Measurements from ENCODE around the gene STC2.
A peak's percentile ranks its signal among the peaks of the same experiment; 100 is the strongest.

STC2 gene

DNA sequence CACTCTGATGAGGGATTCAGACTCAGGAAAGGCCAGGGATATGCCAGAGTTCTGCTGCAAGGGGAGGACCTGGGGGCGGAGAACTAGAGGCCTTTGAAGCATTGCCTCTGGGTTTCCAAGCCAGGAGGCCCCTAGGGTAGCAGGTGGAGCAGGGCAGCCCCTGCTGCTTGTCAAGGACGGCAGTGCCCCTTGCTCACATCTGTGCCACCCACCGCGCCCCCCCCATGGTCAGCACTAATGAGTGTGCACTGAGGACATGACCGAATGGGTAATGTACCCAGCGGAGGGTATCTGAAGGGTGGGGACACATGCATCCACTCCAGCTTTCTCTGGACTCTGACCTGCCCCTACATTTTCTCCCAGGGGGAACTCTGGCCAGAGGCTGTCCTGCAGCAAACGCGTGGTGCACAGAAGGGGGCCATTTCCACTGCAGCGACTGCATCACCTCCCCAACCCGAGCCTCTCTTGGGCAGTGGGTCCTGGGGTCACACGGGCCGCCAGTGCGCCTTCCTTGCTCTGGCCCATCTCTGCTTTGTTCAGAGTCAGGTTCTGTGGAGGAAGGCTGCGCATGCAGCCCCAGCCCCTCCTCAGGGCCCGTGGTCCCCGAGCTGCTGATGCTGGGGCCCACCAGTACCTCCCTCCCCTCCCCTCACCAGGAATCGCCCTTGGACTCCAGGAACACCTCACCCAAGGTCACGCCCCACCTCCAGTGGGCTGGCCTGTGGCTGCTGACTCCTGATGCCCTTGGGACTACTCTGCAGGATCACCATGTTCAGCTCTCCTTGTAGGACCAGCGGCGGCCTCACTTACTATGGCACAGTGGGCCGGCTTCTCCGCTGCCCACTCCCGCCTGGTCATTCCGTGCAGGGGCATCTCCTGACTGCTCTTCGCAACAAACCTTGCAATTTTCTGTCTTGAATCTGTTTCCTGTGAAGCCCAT lies 31.2 kb downstream of the STC2 start:
- in situ Hi-C loops (cut with MboI; ENCODE audit: low pct_unique_long_range_greater_than_20kb, low sequenced_read_pairs, unreplicated experiment): loop anchor here (25.0 kb wide), 1 partner anchor 265 kb away; no protein-coding TSS in a partner anchor
- TF ChIP-seq, protein P1, sequence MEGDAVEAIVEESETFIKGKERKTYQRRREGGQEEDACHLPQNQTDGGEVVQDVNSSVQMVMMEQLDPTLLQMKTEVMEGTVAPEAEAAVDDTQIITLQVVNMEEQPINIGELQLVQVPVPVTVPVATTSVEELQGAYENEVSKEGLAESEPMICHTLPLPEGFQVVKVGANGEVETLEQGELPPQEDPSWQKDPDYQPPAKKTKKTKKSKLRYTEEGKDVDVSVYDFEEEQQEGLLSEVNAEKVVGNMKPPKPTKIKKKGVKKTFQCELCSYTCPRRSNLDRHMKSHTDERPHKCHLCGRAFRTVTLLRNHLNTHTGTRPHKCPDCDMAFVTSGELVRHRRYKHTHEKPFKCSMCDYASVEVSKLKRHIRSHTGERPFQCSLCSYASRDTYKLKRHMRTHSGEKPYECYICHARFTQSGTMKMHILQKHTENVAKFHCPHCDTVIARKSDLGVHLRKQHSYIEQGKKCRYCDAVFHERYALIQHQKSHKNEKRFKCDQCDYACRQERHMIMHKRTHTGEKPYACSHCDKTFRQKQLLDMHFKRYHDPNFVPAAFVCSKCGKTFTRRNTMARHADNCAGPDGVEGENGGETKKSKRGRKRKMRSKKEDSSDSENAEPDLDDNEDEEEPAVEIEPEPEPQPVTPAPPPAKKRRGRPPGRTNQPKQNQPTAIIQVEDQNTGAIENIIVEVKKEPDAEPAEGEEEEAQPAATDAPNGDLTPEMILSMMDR (IDR thresholded peaks at IDR 0.05; ENCODE audit: extremely low read depth, insufficient read depth, missing control alignments): no peak
- DNase-seq (ENCODE audit: low spot score): no peak

DNA sequence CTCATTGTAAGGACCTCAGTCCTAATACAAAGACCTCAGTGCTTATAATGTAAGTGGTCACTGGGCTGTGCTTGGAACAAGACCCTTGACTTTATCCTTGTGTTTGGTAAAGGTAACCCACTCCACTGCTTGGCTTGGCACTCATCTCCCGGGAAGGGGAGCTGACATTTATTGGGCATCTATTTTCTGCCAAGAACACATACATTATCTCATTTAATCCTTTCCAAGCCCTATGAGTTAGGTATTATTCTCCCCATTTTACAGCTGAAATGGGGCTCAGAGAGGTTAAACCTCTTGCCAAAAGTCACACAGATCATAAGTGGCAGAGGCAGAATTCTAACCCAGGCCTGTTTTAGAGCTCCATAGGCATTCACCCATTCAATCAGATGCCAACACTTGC lies 32.4 kb downstream of the STC2 start:
- TF ChIP-seq, protein P1 (IDR thresholded peaks at IDR 0.05; ENCODE audit: extremely low read depth, insufficient read depth, missing control alignments): no peak
- in situ Hi-C loops (cut with MboI; ENCODE audit: low pct_unique_long_range_greater_than_20kb, low sequenced_read_pairs, unreplicated experiment): loop anchor here (25.0 kb wide), 1 partner anchor 267 kb away; no protein-coding TSS in a partner anchor
- DNase-seq (ENCODE audit: low spot score): no peak

DNA sequence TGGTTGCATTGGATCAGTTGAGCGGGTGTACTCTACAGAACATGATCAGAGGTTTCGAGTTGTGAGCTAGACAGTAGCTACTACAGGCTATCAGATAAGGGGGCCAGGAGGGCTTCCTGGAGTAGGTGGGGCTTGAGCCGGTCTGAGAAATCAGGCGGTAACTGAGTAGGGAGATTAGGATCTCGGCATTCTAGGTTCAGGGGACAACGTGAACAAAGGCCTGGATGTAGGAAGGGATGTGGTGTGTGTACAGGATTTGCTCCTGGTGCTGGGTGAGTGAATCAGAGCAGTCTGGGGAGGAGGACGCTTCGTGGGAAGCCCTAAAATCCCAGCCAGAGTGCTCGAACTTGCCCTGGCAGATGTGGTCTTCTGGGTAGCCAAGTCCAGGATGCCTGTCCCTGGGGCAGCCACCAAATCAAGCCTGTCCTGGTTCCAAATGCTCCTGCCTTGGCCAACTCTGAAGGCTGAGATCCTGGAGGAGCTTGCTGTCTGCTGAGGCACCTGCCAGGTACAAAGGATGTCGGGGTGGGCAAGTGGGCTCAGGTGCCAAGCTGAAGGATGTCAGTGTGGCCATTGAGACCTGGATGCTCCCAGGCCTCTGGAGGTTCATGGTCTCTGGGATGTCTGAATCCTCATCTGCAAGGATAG lies 33.4 kb downstream of the STC2 start:
- DNase-seq (ENCODE audit: low spot score): no peak
- in situ Hi-C loops (cut with MboI; ENCODE audit: low pct_unique_long_range_greater_than_20kb, low sequenced_read_pairs, unreplicated experiment): loop anchor here (5.0 to 25.0 kb wide), 2 partner anchors 38 to 268 kb away; no protein-coding TSS in a partner anchor
- TF ChIP-seq, protein P1 (IDR thresholded peaks at IDR 0.05; ENCODE audit: extremely low read depth, insufficient read depth, missing control alignments): no peak

DNA sequence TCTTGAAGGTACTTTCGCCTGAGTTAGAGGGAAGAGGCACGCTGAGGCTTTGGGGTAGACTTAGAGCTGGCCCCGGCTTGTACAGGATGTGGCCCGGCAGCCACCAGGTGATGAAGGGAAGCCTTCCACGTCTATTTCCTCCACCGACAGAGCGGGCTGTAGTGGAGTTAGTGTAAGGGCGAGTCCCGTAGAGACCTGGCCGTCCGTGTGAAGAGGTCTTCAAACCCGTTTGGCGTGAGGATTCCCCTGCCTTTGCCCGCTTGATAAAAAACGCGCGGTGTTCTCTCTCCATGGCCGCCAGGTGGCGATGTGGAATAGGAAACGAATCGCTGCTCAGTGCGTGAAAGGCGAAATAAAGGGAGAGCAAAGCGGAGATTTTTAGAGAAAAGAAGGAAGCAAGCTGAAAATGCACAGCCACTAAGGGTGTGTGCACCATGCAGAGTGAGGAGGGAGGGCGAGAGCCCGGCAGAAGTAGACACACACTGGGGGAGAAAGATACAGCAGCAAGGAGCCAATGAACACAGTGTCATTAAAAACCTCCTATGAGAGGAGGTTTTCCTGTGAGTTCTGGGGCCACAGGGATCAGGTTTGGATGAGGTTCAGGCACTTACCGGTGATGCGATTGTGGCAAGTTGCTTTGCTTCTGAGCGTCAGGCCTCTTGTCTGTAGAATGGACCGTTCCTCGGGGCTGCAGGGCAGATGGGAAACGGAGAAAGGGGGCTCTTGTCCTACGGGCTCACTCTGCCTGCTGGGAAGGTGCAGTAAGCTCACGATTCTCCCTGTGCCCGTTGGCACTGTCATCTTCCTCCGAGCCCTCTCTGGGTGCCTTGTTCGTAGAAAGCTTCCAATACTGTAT lies 34.2 kb downstream of the STC2 start:
- TF ChIP-seq, protein P1 (IDR thresholded peaks at IDR 0.05; ENCODE audit: extremely low read depth, insufficient read depth, missing control alignments): peak; percentile 85
- peak; percentile 78 for DNase-seq (ENCODE audit: low spot score)
- in situ Hi-C loops (cut with MboI; ENCODE audit: low pct_unique_long_range_greater_than_20kb, low sequenced_read_pairs, unreplicated experiment): loop anchor here (5.0 to 25.0 kb wide), 2 partner anchors 38 to 268 kb away; no protein-coding TSS in a partner anchor

DNA sequence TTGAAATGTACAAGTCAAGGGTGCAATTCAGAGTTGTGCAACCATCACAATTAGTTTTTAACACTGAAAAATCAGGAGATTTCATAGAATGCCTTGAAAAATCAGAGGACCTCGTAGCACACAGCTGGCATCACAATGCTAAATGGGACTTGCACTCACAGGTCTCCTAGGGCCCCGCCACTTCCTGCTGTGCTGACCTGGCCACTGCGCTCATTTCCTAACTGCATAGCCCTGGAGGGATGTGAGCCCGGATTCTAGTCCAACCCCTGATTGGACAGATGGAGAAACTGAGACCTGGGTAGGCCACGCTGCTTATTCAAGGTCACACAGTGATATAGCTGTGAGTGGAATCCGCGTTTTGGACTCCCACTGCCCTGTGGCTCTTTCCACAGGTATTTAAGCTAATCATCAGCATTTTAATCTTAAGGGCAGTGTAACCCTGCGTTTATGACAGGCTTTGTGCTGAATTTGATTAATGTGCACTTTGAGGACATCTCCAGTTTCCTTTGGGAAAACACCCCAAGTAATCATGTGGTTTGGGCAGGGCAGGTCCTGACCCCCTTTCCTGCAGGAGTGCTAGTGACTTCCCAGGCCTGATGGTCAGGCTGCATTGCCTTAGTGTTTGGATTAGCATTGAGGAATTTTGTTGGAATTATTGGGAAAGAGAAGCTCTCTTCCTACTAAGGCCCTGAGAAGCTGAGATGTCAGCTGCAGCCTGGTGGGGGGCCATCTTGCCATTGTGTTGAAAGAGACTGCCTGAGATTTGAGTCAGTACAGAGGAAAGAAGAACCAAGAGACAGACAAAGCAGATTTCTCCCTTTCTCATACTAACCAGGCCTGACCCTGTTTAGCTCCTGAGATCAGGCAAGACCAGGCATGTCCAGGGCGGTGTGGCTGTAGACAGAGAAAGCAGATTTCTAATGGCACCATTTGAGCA lies 36.2 kb downstream of the STC2 start:
- in situ Hi-C loops (cut with MboI; ENCODE audit: low pct_unique_long_range_greater_than_20kb, low sequenced_read_pairs, unreplicated experiment): loop anchor here (5.0 to 25.0 kb wide), 2 partner anchors 40 to 270 kb away; no protein-coding TSS in a partner anchor
- DNase-seq (ENCODE audit: low spot score): peak; percentile 68
- TF ChIP-seq, protein P1 (IDR thresholded peaks at IDR 0.05; ENCODE audit: extremely low read depth, insufficient read depth, missing control alignments): no peak

Measured in GM13977 (cell line).